Spleen (tissue), 11 donors: ENCODE results near the gene TUBA3D. TPM values are rescaled to one million over a fixed set of nuclear protein-coding genes. Genes with fewer than 3 reads are reported as not detected.
"Not testable (repeated sequence)": the region's sequence is repeated elsewhere in the genome, so short reads cannot be mapped to it uniquely, and the experiment has no call there.

Source experiments
- DNase-seq: peaks from one replicate; pipeline ENCODE4 v3.0.0-alpha.2; 2020
- H3K27ac ChIP-seq, 8 donors: fragments of 200-600 bp; sonication (generic) in 7 of 8; 1 replicate in 4 of 8; 2 replicates in 4 of 8; pipeline versions ENCODE4 v1.5.0 to v1.8.0; 2016 to 2021; ENCODE audit warnings: inconsistent platforms in 4 of 8, mild to moderate bottlenecking in 4 of 8, moderate library complexity in 1 of 8
- H3K27me3 ChIP-seq, 7 donors: fragments of 200-600 bp; sonication (generic) in 6 of 7; replicated peaks in 1 of 7; 1 replicate in 4 of 7; 2 replicates in 3 of 7; pipeline versions ENCODE4 v1.5.0 to v1.8.0; 2016 to 2021; ENCODE audit warnings: inconsistent platforms in 3 of 7, mild to moderate bottlenecking in 1 of 7
- H3K36me3 ChIP-seq, 6 donors: fragments of 200-600 bp; sonication (generic) in 5 of 6; 1 replicate in 4 of 6; 2 replicates in 2 of 6; pipeline versions ENCODE4 v1.5.0 to v1.8.0; 2016 to 2021; ENCODE audit warnings: inconsistent platforms in 2 of 6
- H3K4me1 ChIP-seq, 6 donors: fragments of 200-600 bp; sonication (generic) in 5 of 6; 1 replicate in 3 of 6; 2 replicates in 3 of 6; pipeline versions ENCODE4 v1.5.0 to v1.8.0; 2016 to 2021; ENCODE audit warnings: inconsistent platforms in 3 of 6
- H3K4me3 ChIP-seq, 8 donors: fragments of 200-600 bp; sonication (generic) in 7 of 8; 1 replicate in 4 of 8; 2 replicates in 4 of 8; pipeline versions ENCODE4 v1.5.0 to v1.8.0; 2016 to 2021; ENCODE audit warnings: inconsistent platforms in 4 of 8, mild to moderate bottlenecking in 4 of 8, moderate library complexity in 2 of 8
- H3K9me3 ChIP-seq, 8 donors: fragments of 200-600 bp; sonication (generic) in 7 of 8; 1 replicate in 4 of 8; 2 replicates in 4 of 8; pipeline versions ENCODE4 v1.5.0 to v1.8.0; 2016 to 2021; ENCODE audit warnings: inconsistent platforms in 4 of 8
- POLR2AphosphoS5 ChIP-seq, 3 donors: sonication (generic); formaldehyde crosslinking; IDR thresholded peaks; one replicate each; pipeline ENCODE4 v1.5.1; 2017; ENCODE audit warnings: antibody characterized with exemption in 3 of 3
- WGBS, 5 donors: extraction: QIAGEN DNeasy Blood & Tissue Kit in 3 of 5; methylation state at CpG; one replicate each; pipeline versions ENCODE4 v1.1.5 to v1.1.7; 2013 to 2018; 5-methylcytosine and 5-hydroxymethylcytosine counted together
- intact Hi-C: fragments of 100-400 bp; cut with DNase I; formaldehyde crosslinking; loops from one replicate; pipeline ENCODE4 v1.15.0; 2023; ENCODE audit warnings: low total_unique reads
- microRNA-seq, 3 donors: library from miRNA; unstranded; fragments of <30 nt; microRNA quantifications; one replicate each; pipeline versions ENCODE4 to v1.1.0, GENCODE V29; 2019 to 2020
- polyA plus RNA-seq, 3 donors: library from polyadenylated mRNA; stranded (reverse); fragments of 200-250 nt; gene quantifications; one replicate each; pipeline ENCODE4 v1.2.1, GENCODE V29; 2013
- total RNA-seq, 7 donors: library from RNA; depleted of rRNA in 3 of 7; stranded (reverse); fragments of >200 nt in 3 of 7; fragmentation: NEBNext Ultra II Directional in 4 of 7; extraction: Animal tissue kit (Norgen Biotek cat#: 25700) in 4 of 7; gene quantifications; one replicate each; pipeline versions ENCODE4 v1.1.0 to v1.2.1, GENCODE V29; 2016 to 2021
- donor health status: healthy with polysubstance abuse.
- donor health status: DM: no; HTN: no; CAD: no; lungs with moderate emphysema.
- donor health status: DM: no; HTN: no; CAD: no.
- donor health status: Bipolar disorder and iron deficiency.
- donor health status: healthy.
- donor health status: DM: no; HTN: no; CAD: no.
- donor health status: DM: yes; HTN: yes; CAD: no.

Gene TUBA3D
- total and polyA plus RNA-seq, 10 donors: 0.10 to 0.86 TPM; not detected in 8

- H3K4me3 ChIP-seq: peak within 1 kb of the TSS; percentile 13 to 68 (median 38)
- H3K9me3 ChIP-seq, H3K36me3 ChIP-seq, intact Hi-C loops: not testable (repeated sequence)
- WGBS, 5 donors: 36 to 58% (median 42%) methylated on average over 26 to 41 of the region's 47 CpGs
- peak; percentile 93 for DNase-seq
- peaks cover 0 to 27% (median 0%) of the 10 kb centered on the region in 7 donors for H3K27me3 ChIP-seq
- peaks cover 0 to 22% (median 16%) of the 10 kb centered on the region in 6 donors for H3K4me1 ChIP-seq
- H3K27ac ChIP-seq: peak within 1 kb of the TSS in 1 of 8 donors; percentile 28
- peak in 2 of 3 donors; percentile 9 to 29 for TF ChIP-seq POLR2AphosphoS5 (IDR thresholded peaks at IDR 0.05)
Measured at GRCh38 chr2:131527131-131528001, 51.4 kb downstream of the TUBA3D start, which contains the start of gene CCDC74A. Gene CCDC74A, plus strand, starts transcription at chr2:131527888. Its CDS starts 83 bp downstream, at chr2:131527971.

- intact Hi-C loops, H3K9me3 ChIP-seq, H3K36me3 ChIP-seq, H3K27ac ChIP-seq: not testable (repeated sequence)
- Histone ChIP-seq H3K4me3 (peak overlapping the region in 5 of 8 donors; percentile 27 to 68 (median 41)), H3K4me1 (peaks cover 0 to 22% (median 16%) of the 10 kb centered on the region in 6 donors), H3K27me3 (peaks cover 0 to 27% (median 0%) of the 10 kb centered on the region in 7 donors)
- peak; percentile 80 for DNase-seq
- 55 to 62% (median 59%) methylated on average over 20 to 25 of the region's 26 CpGs for WGBS, 5 donors
Measured at GRCh38 chr2:131528981-131529863, 53.3 kb downstream of the TUBA3D start.

GRCh38 chr2:131529864-131530445 lies 54.0 kb downstream of the TUBA3D start:
- peaks cover 0 to 27% (median 0%) of the 10 kb centered on the region in 7 donors for H3K27me3 ChIP-seq
- H3K4me1 ChIP-seq: peaks cover 0 to 22% (median 16%) of the 10 kb centered on the region in 6 donors
- H3K36me3 ChIP-seq, intact Hi-C loops, H3K9me3 ChIP-seq, H3K4me3 ChIP-seq, H3K27ac ChIP-seq: not testable (repeated sequence)
- 73 to 93% (median 84%) methylated on average over 2 to 5 of the region's 5 CpGs for WGBS, 5 donors
- peak; percentile 64 for DNase-seq

GRCh38 chr2:131530626-131531344 lies 54.9 kb downstream of the TUBA3D start:
- WGBS, 5 donors: 72 to 83% (median 81%) methylated on average over 4 to 21 of the region's 22 CpGs

GRCh38 chr2:131531547-131532185 lies 55.7 kb downstream of the TUBA3D start:
- H3K27ac ChIP-seq, intact Hi-C loops, H3K36me3 ChIP-seq, H3K9me3 ChIP-seq, H3K4me3 ChIP-seq, DNase-seq: not testable (repeated sequence)
- H3K4me1 ChIP-seq: peaks cover 0 to 22% (median 16%) of the 10 kb centered on the region in 6 donors
- WGBS, 5 donors: 38 to 100% (median 88%) methylated on average over 1 to 9 of the region's 11 CpGs
- peaks cover 0 to 34% (median 0%) of the 10 kb centered on the region in 7 donors for H3K27me3 ChIP-seq

More at GRCh38 chr2:131530626-131531344, 54.9 kb downstream of the TUBA3D start:
- H3K36me3 ChIP-seq, H3K4me3 ChIP-seq, H3K27ac ChIP-seq, H3K9me3 ChIP-seq, intact Hi-C loops: not testable (repeated sequence)
- H3K4me1 ChIP-seq: peaks cover 0 to 22% (median 16%) of the 10 kb centered on the region in 6 donors
- DNase-seq: peak; percentile 75
- H3K27me3 ChIP-seq: peaks cover 0 to 27% (median 0%) of the 10 kb centered on the region in 7 donors

Small RNA genes within 50 kb of the gene (microRNA-seq; reads per million reads assigned to microRNA genes)
- gene MIR4784: 0 reads per million in 3 donors

Other genes starting within 250 kb of the TUBA3D start
- gene RAB6D, start 112.0 kb upstream of the TUBA3D start, total RNA-seq: not detected
- gene RAB6D, start 112.0 kb upstream of the TUBA3D start, polyA plus RNA-seq: under 1 TPM in 1 of 3 donors, not detected in 2; 0.05 TPM
- 10 to 100 TPM; 23.7 to 70.6 (median 38.4) TPM for gene MZT2A, start 16.3 kb downstream of the TUBA3D start, total RNA-seq
- 100 to 1,000 TPM in 2 of 3 donors, 10 to 100 TPM in 1; 90.0 to 190 (median 108) TPM for gene MZT2A, start 16.3 kb downstream of the TUBA3D start, polyA plus RNA-seq
- gene CCDC74A, start 51.8 kb downstream of the TUBA3D start, total RNA-seq: 1 to 10 TPM in 4 of 7 donors, under 1 TPM in 3; 0.44 to 3.7 (median 1.0) TPM
- 1 to 10 TPM in 2 of 3 donors, under 1 TPM in 1; 0.77 to 1.2 (median 1.2) TPM for gene CCDC74A, start 51.8 kb downstream of the TUBA3D start, polyA plus RNA-seq